Activated CD8-positive, alpha-beta memory T cell treated with anti-CD3 and anti-CD28 coated beads, Interleukin-2, amount 50 U/mL, for 24 hours (primary cell): Measurements from ENCODE around the gene CAMK2N2.

Experiments
- DNase-seq: peaks from one replicate; pipeline ENCODE4 v3.0.0-alpha.2; 2020; ENCODE audit errors: extremely low read depth

The CAMK2N2 gene

DNA sequence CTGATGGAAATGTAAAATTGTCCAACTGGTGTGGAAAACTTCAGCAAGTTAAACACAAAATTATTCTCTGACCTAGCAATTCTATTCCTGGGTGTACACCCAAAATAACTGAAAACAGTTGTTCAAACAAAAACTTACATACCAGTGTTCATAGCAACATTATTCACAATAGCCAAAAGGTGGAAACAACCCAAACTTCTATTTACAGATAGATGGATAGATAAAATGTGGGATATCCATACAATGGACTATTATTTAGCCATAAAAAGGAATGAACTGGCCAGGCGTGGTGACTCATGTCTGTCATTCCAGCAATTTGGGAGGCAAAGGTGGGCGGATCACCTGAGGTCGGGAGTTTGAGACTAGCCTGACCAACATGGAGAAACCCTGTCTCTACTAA lies 38.8 kb downstream of the CAMK2N2 start:
- DNase-seq, result no peak

GRCh38 chr3:184218814-184219213 lies 42.5 kb downstream of the CAMK2N2 start:
- DNase-seq, result no peak

DNA sequence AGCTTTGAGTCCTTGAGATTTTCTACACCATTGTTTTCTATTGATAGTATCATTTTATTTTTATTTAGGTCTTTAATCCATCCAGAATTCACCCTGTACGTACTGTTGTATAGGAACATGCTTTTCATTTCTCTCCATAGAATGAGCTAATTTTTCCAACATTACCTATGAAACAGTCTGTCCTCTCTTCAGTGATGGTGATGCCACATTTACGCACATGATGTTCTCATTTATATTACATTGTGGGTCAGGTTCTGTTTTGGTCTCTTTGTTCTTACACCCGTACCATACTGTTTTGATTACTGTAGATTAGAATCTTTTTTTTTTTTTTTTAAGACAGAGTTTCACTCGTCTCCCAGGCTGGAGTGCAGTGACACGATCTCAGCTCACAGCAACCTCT lies 49.6 kb downstream of the CAMK2N2 start:
- no peak for DNase-seq

DNA sequence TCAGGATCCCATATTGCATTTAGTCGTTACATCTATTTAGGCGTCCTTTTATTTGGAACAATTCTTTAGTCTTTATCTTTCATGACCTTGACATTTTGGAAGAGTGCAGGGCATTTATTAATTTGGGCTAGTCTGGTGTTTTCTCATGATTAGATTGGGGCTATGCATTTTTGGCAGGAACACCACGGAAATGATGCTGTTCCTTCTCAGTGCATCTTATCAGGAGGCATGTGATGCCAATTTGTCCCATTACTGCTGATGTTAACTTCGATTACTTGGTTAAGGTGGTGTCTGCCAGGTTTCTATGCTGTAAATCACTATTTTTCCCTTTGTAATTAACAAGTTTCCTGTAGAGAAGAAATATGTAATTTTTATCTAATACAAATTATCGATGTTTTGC lies 50.1 kb downstream of the CAMK2N2 start:
- DNase-seq, result no peak
